Smooth muscle cell of the brain vasculature (primary cell): ENCODE results near the gene AASDH.

Experiments used
- DNase-seq: peaks from one replicate; pipeline ENCODE4 v3.0.0-alpha.2; 2012; ENCODE audit warnings: low read depth, low spot score

Gene AASDH, protein sequence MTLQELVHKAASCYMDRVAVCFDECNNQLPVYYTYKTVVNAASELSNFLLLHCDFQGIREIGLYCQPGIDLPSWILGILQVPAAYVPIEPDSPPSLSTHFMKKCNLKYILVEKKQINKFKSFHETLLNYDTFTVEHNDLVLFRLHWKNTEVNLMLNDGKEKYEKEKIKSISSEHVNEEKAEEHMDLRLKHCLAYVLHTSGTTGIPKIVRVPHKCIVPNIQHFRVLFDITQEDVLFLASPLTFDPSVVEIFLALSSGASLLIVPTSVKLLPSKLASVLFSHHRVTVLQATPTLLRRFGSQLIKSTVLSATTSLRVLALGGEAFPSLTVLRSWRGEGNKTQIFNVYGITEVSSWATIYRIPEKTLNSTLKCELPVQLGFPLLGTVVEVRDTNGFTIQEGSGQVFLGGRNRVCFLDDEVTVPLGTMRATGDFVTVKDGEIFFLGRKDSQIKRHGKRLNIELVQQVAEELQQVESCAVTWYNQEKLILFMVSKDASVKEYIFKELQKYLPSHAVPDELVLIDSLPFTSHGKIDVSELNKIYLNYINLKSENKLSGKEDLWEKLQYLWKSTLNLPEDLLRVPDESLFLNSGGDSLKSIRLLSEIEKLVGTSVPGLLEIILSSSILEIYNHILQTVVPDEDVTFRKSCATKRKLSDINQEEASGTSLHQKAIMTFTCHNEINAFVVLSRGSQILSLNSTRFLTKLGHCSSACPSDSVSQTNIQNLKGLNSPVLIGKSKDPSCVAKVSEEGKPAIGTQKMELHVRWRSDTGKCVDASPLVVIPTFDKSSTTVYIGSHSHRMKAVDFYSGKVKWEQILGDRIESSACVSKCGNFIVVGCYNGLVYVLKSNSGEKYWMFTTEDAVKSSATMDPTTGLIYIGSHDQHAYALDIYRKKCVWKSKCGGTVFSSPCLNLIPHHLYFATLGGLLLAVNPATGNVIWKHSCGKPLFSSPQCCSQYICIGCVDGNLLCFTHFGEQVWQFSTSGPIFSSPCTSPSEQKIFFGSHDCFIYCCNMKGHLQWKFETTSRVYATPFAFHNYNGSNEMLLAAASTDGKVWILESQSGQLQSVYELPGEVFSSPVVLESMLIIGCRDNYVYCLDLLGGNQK

GRCh38 chr4:56387023-56388001 lies at the start of gene AASDH:
Gene AASDH (minus strand): TSS chr4:56387491. CDS start chr4:56384299, 3,192 bp downstream.
- peak; percentile 87 for DNase-seq

DNA sequence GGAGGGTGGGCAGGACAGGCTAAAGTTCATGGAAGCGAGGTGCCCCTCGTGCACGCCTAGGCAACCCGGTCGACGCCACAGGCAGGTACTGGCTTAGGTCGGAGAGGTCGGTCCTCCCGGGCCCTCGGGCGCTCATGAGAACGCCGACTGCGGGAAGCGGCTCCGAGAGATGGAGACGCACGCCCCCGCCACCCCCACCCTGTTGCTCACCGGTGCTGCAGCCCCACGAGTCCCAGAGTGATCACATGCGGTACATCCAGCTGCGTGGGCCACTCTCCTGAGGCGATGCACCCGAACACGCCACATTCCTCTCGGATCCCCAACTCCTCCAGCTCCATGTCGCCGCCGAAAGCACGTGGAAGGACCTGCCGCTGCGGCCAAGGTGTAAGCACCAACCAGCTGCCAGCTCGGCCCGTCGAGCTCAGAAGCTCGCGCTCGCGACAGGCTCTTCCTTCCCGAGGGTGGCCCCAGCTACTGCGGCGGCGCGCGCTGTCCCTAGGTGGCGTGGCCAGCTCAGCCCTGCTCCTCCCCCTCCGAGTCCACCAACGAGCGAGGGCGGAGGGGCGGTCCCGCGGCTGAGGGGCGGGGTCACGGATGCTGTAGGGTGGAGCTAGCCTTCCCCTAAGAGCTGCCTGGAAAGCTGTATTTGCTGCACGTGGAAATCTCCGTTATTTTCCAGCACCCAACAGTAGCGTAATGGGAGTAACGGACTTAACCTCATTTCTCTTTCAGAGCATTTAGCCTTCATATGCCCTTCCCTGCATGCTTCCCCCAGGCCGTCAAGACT lies 48.0 kb upstream of the AASDH start, which contains the start of gene PPAT:
PPAT (minus strand) TSS at position 476 of the 787 bp plus-strand sequence; CDS start at position 338, 138 bp downstream.
- DNase-seq, result peak; percentile 93

DNA sequence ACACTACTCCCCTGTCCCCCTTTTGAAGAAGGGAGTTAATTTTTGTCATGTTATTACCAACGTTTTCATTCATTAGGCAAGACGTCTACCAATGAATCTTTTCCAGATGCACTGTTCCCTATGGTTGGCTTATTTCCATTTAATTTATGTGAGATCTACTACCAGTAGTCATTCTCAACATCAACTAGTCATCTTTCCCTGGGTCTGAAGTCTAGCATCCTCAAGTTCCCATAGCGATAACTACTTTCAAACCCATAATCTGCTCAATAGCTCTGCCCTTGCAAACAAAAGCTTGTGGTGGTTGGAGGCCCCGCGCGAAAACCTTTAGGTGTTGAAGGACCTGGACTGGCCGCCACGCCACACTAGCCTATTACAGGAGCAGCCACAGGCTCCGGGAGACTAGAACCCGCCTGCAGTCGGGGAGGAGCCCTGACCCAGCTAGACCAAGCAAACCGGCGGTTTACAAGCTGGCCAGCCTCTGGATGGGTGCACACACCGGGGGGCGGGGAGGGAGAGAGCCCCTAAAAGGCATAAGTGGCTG lies 47.4 kb upstream of the AASDH start:
- no peak for DNase-seq

DNA sequence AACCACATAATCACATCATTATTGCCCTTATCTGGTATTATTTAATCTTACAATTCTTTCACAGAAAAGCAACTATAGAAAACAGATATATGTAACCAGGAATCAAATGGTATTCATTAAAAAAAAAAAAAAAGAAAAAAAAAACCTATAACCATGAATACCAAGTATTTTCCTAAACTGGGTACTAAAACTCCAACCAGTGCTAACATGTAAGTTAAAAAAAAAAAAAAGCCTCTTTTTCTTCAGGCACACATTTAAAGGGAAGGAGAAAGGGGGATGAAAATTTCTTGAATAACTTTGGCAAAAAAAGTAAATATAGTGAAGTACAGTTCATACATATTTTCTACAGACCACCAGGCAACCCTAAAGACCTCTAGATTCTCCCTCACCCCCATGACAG lies 46.0 kb upstream of the AASDH start:
- no peak for DNase-seq

DNA sequence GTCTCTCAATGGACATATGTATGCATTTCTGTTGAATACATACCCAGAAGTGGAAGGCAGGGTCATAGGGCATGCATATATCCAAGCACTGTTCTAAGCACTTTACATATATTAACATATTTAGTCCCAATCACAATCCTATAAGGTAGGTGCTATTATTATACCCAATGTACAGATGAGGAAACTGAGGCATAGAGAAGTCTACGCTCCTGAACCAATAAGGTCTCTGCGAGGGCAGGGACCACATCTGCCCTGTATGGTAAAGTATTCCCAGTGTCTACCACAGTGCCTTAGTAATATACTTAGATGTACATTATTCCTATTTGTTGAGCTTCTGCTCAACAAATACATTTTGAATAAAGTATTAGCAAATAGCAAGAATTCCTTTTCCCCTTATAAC lies 42.9 kb upstream of the AASDH start:
- no peak for DNase-seq

GRCh38 chr4:56427179-56427578 lies 39.9 kb upstream of the AASDH start:
- DNase-seq, result no peak

DNA sequence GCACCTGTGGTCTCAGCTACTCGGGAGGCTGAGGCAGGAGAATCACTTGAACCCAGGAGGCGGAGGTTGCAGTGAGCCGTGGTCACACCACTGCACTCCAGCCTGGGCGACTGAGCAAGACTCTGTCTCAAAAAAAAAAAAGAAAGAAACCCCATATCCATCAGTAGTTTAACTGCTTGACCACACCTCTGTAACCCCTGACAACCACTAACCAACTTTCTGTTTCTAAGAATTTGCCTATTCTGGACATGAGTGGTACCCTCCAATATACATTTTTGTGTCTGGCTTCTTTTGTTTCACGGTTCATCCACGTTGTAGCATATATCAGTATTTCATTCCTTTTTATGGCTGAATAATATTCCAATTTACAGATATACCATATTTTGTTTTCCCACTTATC lies 39.0 kb upstream of the AASDH start:
- DNase-seq, result no peak

- no peak for DNase-seq
These were observed 38.2 kb upstream of the AASDH start for GRCh38 chr4:56425518-56425917.

- DNase-seq, result no peak
These were observed 37.6 kb upstream of the AASDH start for GRCh38 chr4:56424697-56425514.

DNA sequence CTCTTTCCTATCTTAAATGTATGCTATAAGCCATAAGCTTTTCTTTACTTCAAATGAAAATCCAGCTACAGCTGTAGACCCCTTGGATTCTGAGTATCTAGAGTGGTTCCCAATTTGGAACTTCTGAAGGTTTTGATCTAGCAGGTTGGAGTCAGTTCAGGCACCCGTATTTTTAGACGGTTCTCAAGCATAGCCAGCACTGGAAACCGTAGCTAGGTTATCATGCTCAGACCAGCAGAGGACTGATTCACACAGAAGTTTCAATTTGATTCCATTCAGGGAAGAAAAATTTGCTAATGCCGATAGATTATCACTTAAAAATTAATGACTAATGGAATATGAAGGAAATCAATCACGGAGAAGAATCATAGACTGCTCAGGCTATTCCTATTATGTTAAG lies 36.9 kb upstream of the AASDH start:
- no peak for DNase-seq

DNA sequence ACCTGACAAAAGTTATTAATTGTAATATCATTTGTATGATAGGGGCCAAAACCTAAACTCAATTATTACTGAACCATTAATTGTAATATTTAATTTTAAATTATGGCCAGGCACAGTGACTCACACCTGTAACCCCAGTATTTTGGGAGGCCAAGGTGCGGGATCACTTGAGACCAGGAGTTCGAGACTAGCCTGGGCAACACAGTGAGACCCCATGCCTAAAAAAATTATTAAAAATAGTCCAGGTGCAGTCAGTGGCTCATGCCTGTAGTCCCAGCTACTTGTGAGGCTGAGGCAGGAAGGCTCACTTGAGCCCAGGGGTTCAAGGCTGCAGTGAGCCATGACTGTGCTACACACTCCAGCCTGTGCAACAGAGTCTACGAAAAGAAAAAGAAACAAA lies 30.1 kb upstream of the AASDH start:
- no peak for DNase-seq

DNA sequence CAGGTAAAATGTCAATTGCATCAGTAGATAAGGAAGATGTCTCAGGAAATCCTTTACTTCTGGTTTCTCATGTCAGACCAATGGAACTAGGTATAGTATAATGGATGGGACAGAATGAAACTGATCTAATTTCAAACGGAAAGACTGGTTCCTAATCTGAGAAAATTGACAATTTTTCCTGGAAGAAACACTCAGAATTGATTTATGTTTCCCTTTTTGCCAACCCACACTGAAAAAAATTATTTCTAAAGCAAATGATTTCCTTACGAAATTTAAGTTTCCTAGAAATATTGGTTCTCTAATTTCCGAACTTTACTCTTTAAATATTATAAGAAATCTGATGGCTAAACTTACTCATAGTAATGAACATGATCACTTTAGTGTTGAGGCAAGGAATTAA lies 29.1 kb upstream of the AASDH start:
- DNase-seq, result no peak

DNA sequence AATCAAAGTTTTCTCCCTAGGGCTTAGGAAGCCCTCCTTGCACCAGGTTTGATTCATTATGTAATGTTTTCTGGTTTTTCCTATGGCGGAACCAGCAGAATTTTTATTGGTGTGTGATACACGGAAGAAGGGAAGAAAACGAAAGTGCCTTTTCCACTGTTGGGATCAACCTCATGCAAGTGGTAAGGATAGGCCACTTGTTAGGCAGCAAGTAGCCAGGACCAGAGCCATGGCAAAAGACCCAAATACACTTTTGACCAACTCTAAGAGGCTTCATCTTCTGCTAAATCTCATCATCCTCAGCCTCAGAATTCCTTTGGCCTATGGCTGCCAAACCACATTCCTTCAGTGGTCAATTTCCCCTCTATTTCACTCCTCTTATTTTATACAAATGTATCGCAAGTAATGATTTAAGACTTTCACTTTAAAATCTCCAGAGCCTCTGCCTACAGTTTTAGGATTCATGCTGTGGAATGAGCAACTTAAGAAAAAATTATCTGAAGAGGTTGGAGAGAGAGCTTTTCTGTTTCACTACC lies 26.9 kb upstream of the AASDH start:
- DNase-seq, result no peak

DNA sequence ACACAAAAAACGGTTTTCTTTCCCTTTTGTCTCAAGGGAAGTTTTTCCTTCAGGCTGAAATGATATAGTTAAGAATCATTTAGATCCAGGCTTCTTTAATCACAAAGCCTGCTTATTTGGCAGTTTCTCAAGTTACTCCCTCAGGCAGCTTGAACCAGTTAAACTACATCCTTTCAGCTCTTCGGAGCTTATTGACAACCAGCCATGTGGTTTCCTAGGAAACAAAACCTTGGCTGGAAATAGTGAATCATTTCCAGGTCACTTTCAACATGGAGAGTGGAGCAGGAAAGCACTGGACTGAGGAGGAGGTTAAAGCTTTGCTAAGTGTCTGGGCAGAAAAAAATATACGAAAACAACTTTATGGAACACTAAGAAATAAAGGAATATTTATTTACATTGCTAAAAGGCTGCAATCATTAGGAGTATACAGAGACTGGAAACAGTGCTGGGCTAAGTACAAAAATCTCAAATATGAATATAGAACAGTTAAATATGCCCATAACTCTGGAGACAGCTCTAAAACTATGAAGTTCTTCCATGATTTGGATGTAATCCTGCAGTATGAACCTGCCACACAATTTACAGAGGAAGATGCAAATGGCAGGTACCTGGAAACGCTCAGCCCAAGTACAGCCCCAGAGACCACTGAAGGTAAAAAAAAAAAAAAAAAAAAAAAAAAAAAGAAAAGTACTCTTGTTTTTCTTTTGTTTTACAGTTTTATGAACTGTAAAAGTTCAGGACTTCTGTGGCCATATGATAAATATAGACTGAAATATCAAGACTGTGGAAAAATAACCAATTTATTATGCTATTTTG lies 23.2 kb upstream of the AASDH start:
- DNase-seq, result peak; percentile 85

DNA sequence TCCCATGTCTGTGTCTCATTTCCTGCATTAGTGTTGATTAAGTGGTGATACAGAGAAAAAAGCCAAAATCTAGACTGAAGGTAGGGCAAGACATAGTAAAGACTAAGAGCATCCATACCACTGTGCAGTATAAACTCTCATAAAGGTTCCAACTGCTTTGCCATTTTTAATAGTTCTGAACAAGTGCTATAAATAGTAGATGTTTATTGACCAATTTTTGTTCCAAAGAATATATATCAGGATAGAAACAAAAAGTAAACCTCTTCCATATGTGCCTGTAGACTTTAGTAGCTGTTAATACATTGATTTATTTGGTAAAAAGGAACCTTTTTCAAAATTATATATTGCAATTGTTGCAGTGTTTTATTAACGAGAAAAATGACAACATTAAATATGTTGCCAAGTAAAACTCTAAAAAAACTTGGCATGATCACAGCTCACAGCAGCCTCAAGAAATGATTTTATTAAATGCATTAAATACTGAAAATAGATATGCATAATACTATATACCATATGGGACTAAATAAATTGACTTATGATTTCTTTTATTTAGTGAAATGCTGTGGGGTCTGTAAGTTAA lies 22.3 kb upstream of the AASDH start:
- no peak for DNase-seq

DNA sequence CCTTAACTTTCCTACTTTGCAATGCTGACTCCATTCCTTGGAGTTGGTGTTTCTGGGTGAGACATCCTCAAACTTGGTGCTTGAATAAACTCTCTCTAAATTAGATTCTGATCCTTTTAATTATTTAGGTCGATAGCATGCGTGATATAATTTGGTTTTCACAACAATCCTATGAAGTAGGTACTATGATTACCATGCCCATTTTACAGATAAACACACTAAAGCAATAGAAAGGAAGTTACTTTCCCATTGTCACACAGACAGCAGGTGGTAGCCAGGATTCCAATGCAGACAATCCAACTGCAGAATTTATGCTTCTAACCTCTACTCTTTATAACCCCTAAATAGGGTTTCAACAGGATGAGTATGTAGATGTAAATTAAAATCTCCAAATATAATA lies 21.7 kb upstream of the AASDH start:
- no peak for DNase-seq

DNA sequence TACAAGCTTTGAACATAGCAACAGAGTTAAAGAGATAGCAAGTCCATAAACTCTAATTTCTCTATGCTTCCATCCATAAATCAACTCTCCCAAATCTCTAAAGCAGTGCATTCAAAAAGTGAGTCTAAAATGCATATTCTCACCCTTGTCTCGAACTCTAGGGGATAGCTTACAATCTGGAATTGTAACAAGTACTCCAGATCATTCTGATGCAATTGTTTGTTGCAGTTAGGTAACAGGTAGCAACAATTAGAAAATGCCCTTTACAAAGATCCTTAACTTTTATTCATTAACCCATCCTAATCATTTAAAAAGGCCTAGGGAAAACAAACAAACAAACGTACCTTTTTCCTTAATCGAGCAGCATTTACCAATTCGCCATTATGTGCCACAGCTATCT lies 18.9 kb upstream of the AASDH start:
- no peak for DNase-seq

DNA sequence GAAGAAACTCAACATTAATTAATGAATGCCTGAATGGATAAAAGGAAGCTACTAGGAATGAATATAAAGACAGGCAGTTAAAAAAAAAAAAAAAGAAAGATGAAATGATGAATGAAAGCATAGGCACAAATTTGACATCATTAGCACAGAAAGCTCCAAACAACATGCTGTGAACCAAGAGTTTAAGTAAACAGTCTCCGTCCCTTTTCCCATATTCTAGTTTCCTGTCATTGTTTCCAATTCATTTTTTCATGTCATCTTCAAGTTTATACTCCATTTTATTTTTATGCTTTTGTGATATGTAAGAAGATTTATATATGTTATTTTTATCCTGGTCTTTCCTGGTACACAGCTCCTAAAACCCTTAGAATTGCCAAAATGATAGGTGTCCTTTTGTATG lies 17.7 kb upstream of the AASDH start:
- no peak for DNase-seq
